ENCODE data around the gene GFAP. TPM values are rescaled to one million over a fixed set of nuclear protein-coding genes. Genes with fewer than 3 reads are reported as not detected.
A peak's percentile ranks its signal among the peaks of the same experiment; 100 is the strongest.

GFAP gene
- total and polyA plus RNA-seq, 3 donors from 2014 or later = 0.55 to 0.91 (median 0.62) TPM

- no peak overlapping the region for H3K4me3 ChIP-seq
- 68 to 78% methylated on average over 4 to 6 of the region's 6 CpGs for WGBS, 2 donors
- H3K36me3 ChIP-seq (ENCODE audit: low read depth, missing control alignments) = no peaks in the 10 kb centered on the region
- H3K9me3 ChIP-seq = no peaks in the 10 kb centered on the region
- TF ChIP-seq POLR2A (IDR thresholded peaks at IDR 0.05) = no peak
- TF ChIP-seq, protein P1, sequence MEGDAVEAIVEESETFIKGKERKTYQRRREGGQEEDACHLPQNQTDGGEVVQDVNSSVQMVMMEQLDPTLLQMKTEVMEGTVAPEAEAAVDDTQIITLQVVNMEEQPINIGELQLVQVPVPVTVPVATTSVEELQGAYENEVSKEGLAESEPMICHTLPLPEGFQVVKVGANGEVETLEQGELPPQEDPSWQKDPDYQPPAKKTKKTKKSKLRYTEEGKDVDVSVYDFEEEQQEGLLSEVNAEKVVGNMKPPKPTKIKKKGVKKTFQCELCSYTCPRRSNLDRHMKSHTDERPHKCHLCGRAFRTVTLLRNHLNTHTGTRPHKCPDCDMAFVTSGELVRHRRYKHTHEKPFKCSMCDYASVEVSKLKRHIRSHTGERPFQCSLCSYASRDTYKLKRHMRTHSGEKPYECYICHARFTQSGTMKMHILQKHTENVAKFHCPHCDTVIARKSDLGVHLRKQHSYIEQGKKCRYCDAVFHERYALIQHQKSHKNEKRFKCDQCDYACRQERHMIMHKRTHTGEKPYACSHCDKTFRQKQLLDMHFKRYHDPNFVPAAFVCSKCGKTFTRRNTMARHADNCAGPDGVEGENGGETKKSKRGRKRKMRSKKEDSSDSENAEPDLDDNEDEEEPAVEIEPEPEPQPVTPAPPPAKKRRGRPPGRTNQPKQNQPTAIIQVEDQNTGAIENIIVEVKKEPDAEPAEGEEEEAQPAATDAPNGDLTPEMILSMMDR (IDR thresholded peaks at IDR 0.05) = no peak
- intact Hi-C loops (cut with DNase I; ENCODE audit: low total_unique reads) = no loop called here
- H3K4me1 ChIP-seq = peaks cover 9% of the 10 kb centered on the region
- DNase-seq = no peak
- no peaks in the 10 kb centered on the region for H3K27me3 ChIP-seq
- H3K27ac ChIP-seq = no peak overlapping the region
These were observed 1.6 kb downstream of the GFAP start for GRCh38 chr17:44913676-44914075.

DNA sequence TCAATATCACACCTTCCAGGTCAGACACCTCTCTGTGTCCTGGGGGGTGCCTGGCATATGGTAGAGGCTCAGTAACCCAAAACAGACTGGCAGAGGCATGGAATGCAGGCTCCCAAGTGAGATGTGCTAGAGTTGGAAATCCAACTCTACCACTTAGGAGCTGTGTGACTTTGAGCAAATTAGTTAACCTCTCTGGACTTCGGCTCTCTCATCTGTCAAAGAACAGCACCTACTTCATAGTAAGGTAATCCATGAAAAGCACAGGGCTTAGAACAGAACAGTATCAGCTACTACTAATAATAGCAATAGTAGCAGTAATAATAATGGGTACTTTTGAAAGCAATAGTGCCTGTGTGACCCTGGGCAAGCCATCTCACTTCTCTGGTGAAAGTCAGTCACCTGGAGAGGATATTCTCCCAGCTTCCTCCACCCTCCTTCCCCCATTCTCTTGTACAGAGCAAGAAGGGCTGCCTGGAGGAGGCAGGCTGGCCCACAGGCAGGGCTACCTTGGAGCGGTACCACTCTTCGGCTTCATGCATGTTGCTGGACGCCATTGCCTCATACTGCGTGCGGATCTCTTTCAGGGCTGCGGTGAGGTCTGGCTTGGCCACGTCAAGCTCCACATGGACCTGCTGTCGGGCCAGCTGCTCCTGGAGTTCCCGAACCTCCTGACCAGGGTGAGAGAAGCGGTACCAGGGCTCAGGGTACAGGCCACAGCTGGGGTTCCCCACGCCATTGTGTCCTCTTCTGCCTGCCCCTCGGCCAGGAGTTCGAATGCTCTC, 2.3 kb downstream of the GFAP start:
- WGBS, 2 donors = 96 to 97% methylated on average over 9 to 14 of the region's 14 CpGs
- Histone ChIP-seq H3K4me1 (peaks cover 9% of the 10 kb centered on the region), H3K36me3 (ENCODE audit: low read depth, missing control alignments) (no peaks in the 10 kb centered on the region), H3K27me3 (no peaks in the 10 kb centered on the region), H3K4me3 (no peak overlapping the region), H3K9me3 (no peaks in the 10 kb centered on the region), H3K27ac (no peak overlapping the region)
- intact Hi-C loops (cut with DNase I; ENCODE audit: low total_unique reads) = no loop called here
- TF ChIP-seq, protein P1 (IDR thresholded peaks at IDR 0.05) = no peak
- no peak for TF ChIP-seq POLR2A (IDR thresholded peaks at IDR 0.05)
- no peak for DNase-seq

- no peak overlapping the region for H3K27ac ChIP-seq
- intact Hi-C loops (cut with DNase I; ENCODE audit: low total_unique reads) = no loop called here
- H3K27me3 ChIP-seq = no peaks in the 10 kb centered on the region
- WGBS, 2 donors = 9 to 43% methylated on average over 6 to 54 of the region's 56 CpGs
- peak overlapping the region; percentile 26 to 40 for H3K4me3 ChIP-seq
- H3K36me3 ChIP-seq (ENCODE audit: low read depth, missing control alignments) = no peaks in the 10 kb centered on the region
- no peak for TF ChIP-seq POLR2A (IDR thresholded peaks at IDR 0.05)
- TF ChIP-seq, protein P1 (IDR thresholded peaks at IDR 0.05) = peak in 1 of 3 experiments; percentile 38
- H3K4me1 ChIP-seq = peaks cover 9% of the 10 kb centered on the region
- peak; percentile 84 for DNase-seq
- no peaks in the 10 kb centered on the region for H3K9me3 ChIP-seq
These were observed 3.9 kb downstream of the GFAP start for GRCh38 chr17:44911133-44912001.

- H3K4me1 ChIP-seq = peaks cover 9% of the 10 kb centered on the region
- intact Hi-C loops (cut with DNase I; ENCODE audit: low total_unique reads) = no loop called here
- 84 to 86% methylated on average over 10 to 13 of the region's 13 CpGs for whole genome bisulfite sequencing, 2 donors
- DNase-seq = no peak
- no peak overlapping the region for H3K27ac ChIP-seq
- no peaks in the 10 kb centered on the region for H3K9me3 ChIP-seq
- H3K4me3 ChIP-seq = no peak overlapping the region
- no peaks in the 10 kb centered on the region for H3K27me3 ChIP-seq
- no peak for TF ChIP-seq POLR2A (IDR thresholded peaks at IDR 0.05)
- TF ChIP-seq, protein P1 (IDR thresholded peaks at IDR 0.05) = no peak
- no peaks in the 10 kb centered on the region for H3K36me3 ChIP-seq (ENCODE audit: low read depth, missing control alignments)
These were observed 4.8 kb downstream of the GFAP start for GRCh38 chr17:44910231-44911106.

Data from testis (tissue), 3 donors.